Measurements from ENCODE around the gene PHF20. TPM values are rescaled to one million over a fixed set of nuclear protein-coding genes. Genes with fewer than 3 reads are reported as not detected.
A peak's percentile ranks its signal among the peaks of the same experiment; 100 is the strongest.
"Not testable (repeated sequence)": the region's sequence is repeated elsewhere in the genome, so short reads cannot be mapped to it uniquely, and the experiment has no call there.

PHF20 gene
- total and polyA plus RNA-seq, 12 donors, result 23.4 to 44.7 (median 36.0) TPM

DNA sequence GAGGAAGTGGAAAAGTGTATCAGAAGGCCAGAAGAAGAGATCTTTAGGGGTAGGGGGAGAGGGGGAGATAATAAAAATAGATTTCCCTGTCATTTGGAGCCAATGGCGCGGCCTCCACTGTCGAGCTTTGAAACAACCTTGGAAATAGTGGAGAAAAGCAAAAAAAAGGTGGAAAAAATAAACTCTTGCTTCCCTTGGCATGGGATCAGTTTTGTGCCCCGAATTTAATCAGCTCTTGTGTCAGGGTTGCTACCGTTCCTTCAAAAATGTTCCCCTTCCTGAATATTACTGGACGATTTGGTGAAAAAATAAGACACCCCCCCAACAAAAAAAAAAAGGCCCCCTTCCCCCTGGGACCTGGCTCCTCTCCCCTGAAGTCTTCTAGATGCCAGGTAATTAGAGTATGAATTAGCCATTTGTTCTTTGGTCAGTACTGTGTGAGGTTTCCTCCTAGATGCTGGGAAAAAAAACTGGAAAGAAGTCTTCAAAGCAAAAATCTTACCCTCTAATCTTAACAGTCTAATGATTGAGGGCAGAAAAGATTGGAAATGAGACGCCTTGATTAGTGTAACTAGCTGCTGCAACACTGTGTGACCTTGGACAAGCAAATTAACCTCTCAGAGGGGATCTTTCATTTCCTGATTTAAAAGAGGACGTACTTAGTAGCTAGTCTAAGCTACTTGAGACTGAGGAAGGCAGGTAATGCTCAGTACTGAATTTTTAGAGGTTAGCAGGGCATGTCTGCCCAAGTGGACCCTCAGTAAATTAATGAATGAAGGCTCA is 28.9 kb upstream of the PHF20 start:
- H3K36me3 ChIP-seq, result peaks cover 0 to 30% (median 19%) of the 10 kb centered on the region in 9 donors
- peak overlapping the region; percentile 86 to 100 (median 97) for H3K27ac ChIP-seq
- intact Hi-C loops (cut with DNase I), result loop anchor here in 7 of 10 donors (1.0 to 5.0 kb wide), 9 partner anchors 26 to 142 kb away; partner anchors contain the start of gene PHF20 (in 1 of the 7)
- 2 to 3% methylated on average over 8 of the region's 8 CpGs for WGBS, 2 donors
- H3K27me3 ChIP-seq, result no peaks in the 10 kb centered on the region
- H3K4me1 ChIP-seq, result peaks cover 3 to 52% (median 39%) of the 10 kb centered on the region in 9 donors
- H3K9me3 ChIP-seq, result no peaks in the 10 kb centered on the region
- no peak for TF ChIP-seq CTCF (IDR thresholded peaks at IDR 0.05)
- peak overlapping the region; percentile 41 to 97 (median 74) for H3K4me3 ChIP-seq
- no peak for DNase-seq
- ATAC-seq, result no peak

DNA sequence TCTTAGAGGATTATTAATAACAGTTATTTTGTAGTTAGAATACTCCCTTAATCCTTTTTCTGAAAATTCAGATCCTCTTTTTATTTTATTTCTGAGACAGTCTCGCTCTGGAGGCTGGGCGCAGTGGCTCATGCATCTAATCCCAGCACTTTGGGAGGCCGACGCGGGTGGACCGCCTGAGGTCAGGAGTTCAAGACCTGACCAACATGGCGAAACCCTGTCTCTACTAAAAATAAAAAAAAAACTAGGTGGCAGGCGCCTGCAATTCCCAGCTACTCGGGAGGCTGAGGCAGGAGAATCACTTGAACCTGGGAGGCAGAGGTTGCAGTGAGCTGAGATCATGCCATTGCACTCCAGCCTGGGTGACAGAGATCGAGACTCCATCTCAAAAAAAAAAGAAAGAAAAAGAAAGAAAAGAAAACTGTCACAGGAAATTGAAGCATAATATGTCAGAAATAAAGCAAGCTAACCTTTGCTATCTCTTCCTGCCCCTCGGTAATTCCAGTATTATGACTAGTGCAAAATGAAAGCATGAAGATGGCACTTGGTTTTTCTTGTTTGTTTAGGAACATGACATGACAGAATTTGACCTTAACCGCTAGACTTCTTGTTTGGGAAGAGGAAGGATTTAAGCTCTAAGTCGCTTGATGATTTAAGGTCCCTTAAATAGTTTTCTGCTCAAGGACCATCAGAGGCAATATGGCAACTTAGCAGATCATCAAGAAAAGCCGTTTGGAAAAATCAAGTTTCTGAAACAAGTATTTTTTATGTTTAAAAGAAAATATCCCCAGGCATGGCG is 27.9 kb upstream of the PHF20 start:
- peak overlapping the region; percentile 86 to 100 (median 97) for H3K27ac ChIP-seq
- peaks cover 3 to 42% (median 29%) of the 10 kb centered on the region in 9 donors for H3K4me1 ChIP-seq
- DNase-seq (no peak), ATAC-seq (no peak)
- peaks cover 0 to 20% (median 10%) of the 10 kb centered on the region in 9 donors for H3K36me3 ChIP-seq
- no peak for TF ChIP-seq CTCF (IDR thresholded peaks at IDR 0.05)
- intact Hi-C loops (cut with DNase I), result loop anchor here in 6 of 10 donors (2.0 to 5.0 kb wide), 7 partner anchors 25 to 141 kb away; partner anchors contain the start of gene PHF20 (in 1 of the 6)
- peak overlapping the region in 5 of 10 donors; percentile 6 to 89 (median 83) for H3K4me3 ChIP-seq
- H3K27me3 ChIP-seq, result no peaks in the 10 kb centered on the region
- 75 to 79% methylated on average over 15 of the region's 15 CpGs for WGBS, 2 donors
- no peaks in the 10 kb centered on the region for H3K9me3 ChIP-seq

DNA sequence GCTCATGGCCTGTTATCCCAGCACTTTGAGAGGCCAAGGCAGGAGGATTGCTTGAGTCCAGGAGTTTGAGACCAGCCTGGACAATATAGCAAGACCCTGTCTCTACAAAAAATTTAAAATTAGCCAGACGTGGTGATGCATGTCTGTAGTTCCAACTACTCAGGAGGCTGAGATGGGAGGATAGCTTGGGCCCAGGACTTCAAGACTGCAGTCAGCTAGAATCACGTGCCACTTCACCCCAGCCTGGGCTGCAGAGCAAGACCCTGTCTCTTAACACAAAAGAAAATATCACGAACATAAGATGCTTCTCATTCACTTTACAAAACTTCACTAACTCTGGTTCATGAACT is 27.3 kb upstream of the PHF20 start:
- Histone ChIP-seq H3K36me3 (peaks cover 0 to 14% (median 5%) of the 10 kb centered on the region in 9 donors), H3K4me3 (peak overlapping the region in 2 of 10 donors; percentile 83 to 89), H3K27ac (peak overlapping the region in 7 of 10 donors; percentile 97 to 100 (median 99)), H3K4me1 (peaks cover under 1 to 36% (median 24%) of the 10 kb centered on the region in 9 donors)
- DNase-seq, H3K9me3 ChIP-seq, ATAC-seq, H3K27me3 ChIP-seq: not testable (repeated sequence)
- WGBS, 2 donors, result 95 to 99% methylated on average over 3 of the region's 3 CpGs
- intact Hi-C loops (cut with DNase I), result loop anchor here in 3 of 10 donors (5.0 kb wide), 3 partner anchors 33 to 138 kb away; no protein-coding TSS in a partner anchor

DNA sequence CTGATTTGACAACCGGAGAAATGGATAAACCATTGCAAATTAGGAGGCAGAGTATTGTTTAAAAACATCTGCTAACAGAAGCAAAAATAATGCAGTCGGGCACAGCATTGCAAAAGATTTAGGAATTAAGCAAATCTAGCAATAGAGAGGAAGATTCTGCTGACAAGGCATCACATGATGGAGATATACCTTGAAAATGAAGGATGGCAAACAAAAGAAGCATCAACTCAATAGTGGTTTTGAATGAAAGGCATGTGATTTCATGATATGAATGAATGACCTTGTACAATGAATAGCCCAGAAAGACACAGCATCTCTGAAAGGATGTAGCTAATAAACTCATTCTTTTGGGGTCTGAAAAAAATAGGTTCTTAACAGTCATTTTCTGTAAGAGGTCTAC is 21.2 kb upstream of the PHF20 start:
- no peaks in the 10 kb centered on the region for H3K36me3 ChIP-seq
- ATAC-seq (no peak), DNase-seq (no peak)
- 85 to 87% methylated on average over 2 of the region's 2 CpGs for WGBS, 2 donors
- H3K9me3 ChIP-seq, result no peaks in the 10 kb centered on the region
- no peaks in the 10 kb centered on the region for H3K4me1 ChIP-seq
- intact Hi-C loops (cut with DNase I), result no loop called here
- TF ChIP-seq CTCF (IDR thresholded peaks at IDR 0.05), result no peak
- H3K27me3 ChIP-seq, result no peaks in the 10 kb centered on the region
- no peak overlapping the region for H3K27ac ChIP-seq
- H3K4me3 ChIP-seq, result no peak overlapping the region
